GM12878 (cell line): Measurements from ENCODE around the gene KLK6. TPM values are rescaled to one million over a fixed set of nuclear protein-coding genes. Genes with fewer than 3 reads are reported as not detected.

Experiments
- ATAC-seq: fragments of 200-7000 bp; cut with Tn5 transposase; 3 replicates; pipeline ENCODE4 v1.9.1; 2020; ENCODE audit warnings: mild to moderate bottlenecking, moderate library complexity
- BruUV-seq: library from RNA; stranded (reverse); fragments of 400-500 nt; replicated peaks from 2 replicates; lab custom pipeline; 2021; lab: Mats Ljungman, UMichigan
- CTCF ChIA-PET: fragments of 300-600 bp; sonication (Branson Sonifier 250); formaldehyde crosslinking; extraction: SDS; loops from one replicate; lab custom pipeline; 2021; ENCODE audit warnings: inconsistent platforms; lab: Yijun Ruan, JAX
- POLR2A ChIA-PET: fragments of 350-600 bp; formaldehyde crosslinking; extraction: SDS; loops from one replicate; lab custom pipeline; 2021; ENCODE audit warnings: inconsistent platforms; lab: Charles Lee
- RAD21 ChIA-PET: fragments of 300-600 bp; sonication (Branson Sonifier 250); formaldehyde crosslinking; loops from one replicate; lab custom pipeline; 2023; ENCODE audit warnings: antibody characterized with exemption; ENCODE audit not compliant: unreplicated experiment; lab: Charles Lee
- SMC1A ChIA-PET: fragments of 300-600 bp; sonication (Branson Sonifier 250); formaldehyde crosslinking; loops from one replicate; lab custom pipeline; 2023; ENCODE audit not compliant: unreplicated experiment, uncharacterized antibody; lab: Charles Lee
- DNase-seq: peaks from one replicate; pipeline ENCODE4 v3.0.0-alpha.2; 2011; ENCODE audit warnings: low read depth, low spot score
- FAIRE-seq: peaks from 3 replicates; lab custom pipeline; 2011; peaks lifted over from hg19 to GRCh38; lab: Jason Lieb, UNC
- H2AFZ ChIP-seq: 2 replicates; pipeline ENCODE4 v1.6.0; 2011; ENCODE audit warnings: low read depth, low read length, control low read depth; ENCODE audit not compliant: control insufficient read depth
- H3K27ac ChIP-seq: 2 replicates; pipeline ENCODE4 v1.5.1; 2011; ENCODE audit warnings: control low read depth; ENCODE audit not compliant: control insufficient read depth, insufficient read depth
- H3K27me3 ChIP-seq, 2 experiments: replicated peaks in 1 of 2; 2 replicates each; pipeline versions ENCODE4 v1.6.0 to v1.6.1; 2011; ENCODE audit warnings: low read length in 1 of 2; ENCODE audit not compliant: control insufficient read depth in 2 of 2, insufficient read depth in 2 of 2
- H3K36me3 ChIP-seq, 2 experiments: 2 replicates each; pipeline ENCODE4 v1.5.1; 2011; ENCODE audit warnings: low read length in 1 of 2; ENCODE audit not compliant: control insufficient read depth in 2 of 2, insufficient read depth in 2 of 2
- H3K4me1 ChIP-seq: 2 replicates; pipeline ENCODE4 v1.6.1; 2011; ENCODE audit warnings: mild to moderate bottlenecking, low read length, moderate library complexity, mixed read lengths; ENCODE audit not compliant: control insufficient read depth, insufficient read depth
- H3K4me2 ChIP-seq: 2 replicates; pipeline ENCODE4 v1.6.0; 2011; ENCODE audit warnings: control low read depth; ENCODE audit not compliant: control insufficient read depth, insufficient read depth
- H3K4me3 ChIP-seq: fragments of 200-600 bp; sonication (generic); 2 replicates; pipeline ENCODE4 v1.5.1; 2016
- H3K79me2 ChIP-seq: 2 replicates; pipeline ENCODE4 v1.6.0; 2011; ENCODE audit warnings: low read length; ENCODE audit not compliant: control insufficient read depth, insufficient read depth
- H3K9ac ChIP-seq: 2 replicates; pipeline ENCODE4 v1.8.0; 2011; ENCODE audit warnings: low read length, control low read depth, mixed read lengths; ENCODE audit not compliant: control insufficient read depth, insufficient read depth
- H3K9me3 ChIP-seq: replicated peaks from 3 replicates; pipeline ENCODE4 v1.5.1; 2011; ENCODE audit warnings: mild to moderate bottlenecking, low read length; ENCODE audit not compliant: control insufficient read depth, insufficient read depth
- H4K20me1 ChIP-seq: 2 replicates; pipeline ENCODE4 v1.6.0; 2011; ENCODE audit not compliant: control insufficient read depth, insufficient read depth
- ATF7 ChIP-seq: fragments of 450-650 bp; IDR thresholded peaks from 2 replicates; pipeline ENCODE4 v1.6.1; 2016; ENCODE audit warnings: low read depth, mild to moderate bottlenecking
- CBX5 ChIP-seq: sonication (generic); IDR thresholded peaks from 2 replicates; pipeline ENCODE4 v1.6.1; 2016; ENCODE audit warnings: low read depth, moderate library complexity, mild to moderate bottlenecking, inconsistent platforms
- DPF2 ChIP-seq: fragments of 450-650 bp; IDR thresholded peaks from 2 replicates; pipeline ENCODE4 v1.6.1; 2017; ENCODE audit warnings: mild to moderate bottlenecking
- E2F8 ChIP-seq: fragments of 450-650 bp; IDR thresholded peaks from 2 replicates; pipeline ENCODE4 v1.6.1; 2018; ENCODE audit warnings: mild to moderate bottlenecking, low read depth, moderate library complexity; ENCODE audit not compliant: partially characterized antibody
- GATAD2B ChIP-seq: fragments of 450-650 bp; conservative IDR thresholded peaks from 2 replicates; pipeline ENCODE4 v1.6.1; 2017; ENCODE audit warnings: low read depth, mild to moderate bottlenecking, moderate library complexity
- ZNF274 ChIP-seq: IDR thresholded peaks from one replicate; pipeline ENCODE4 v1.8.0; 2011; ENCODE audit not compliant: insufficient read length, insufficient read depth
- WGBS: methylation state at CpG from one replicate; pipeline ENCODE4 v1.1.6; 2016; ENCODE audit warnings: low lambda C conversion rate; ENCODE audit not compliant: insufficient replicate concordance, insufficient coverage; ENCODE audit errors: missing lambda C conversion rate; 5-methylcytosine and 5-hydroxymethylcytosine counted together
- in situ Hi-C: fragments of 300-500 bp; cut with MboI; formaldehyde crosslinking; loops from 9 replicates; pipeline ENCODE4 v1.14.3; 2018; ENCODE audit warnings: mixed read lengths
- intact Hi-C: fragments of 100-400 bp; cut with micrococcal nuclease; formaldehyde crosslinking; loops from one replicate; pipeline ENCODE4 v1.14.2; 2022; ENCODE audit not compliant: unreplicated experiment
- polyA plus RNA-seq, 11 experiments: library from polyadenylated mRNA; depleted of rRNA in 4 of 11; unstranded in 6 of 11; stranded (reverse) in 5 of 11; fragments of >200 nt; fragmentation: Nextera tagmentation in 4 of 11; fragmentation: Illumina TruSeq in 1 of 11; extraction: Ambion mirVana in 4 of 11; extraction: Trizol in 1 of 11; gene quantifications; 1 replicate in 1 of 11; 2 replicates in 10 of 11; pipeline versions ENCODE4 v1.2.1 to v1.2.3, GENCODE V29; 2011 to 2016; ENCODE audit warnings: inconsistent platforms in 2 of 11, missing spikeins in 2 of 11, low read depth in 1 of 11
- total RNA-seq, 4 experiments: library from RNA; depleted of rRNA in 3 of 4; stranded (reverse); fragments of >200 nt in 3 of 4; fragmentation: Illumina TruSeq in 1 of 4; extraction: Trizol in 1 of 4; gene quantifications; 2 replicates each; pipeline versions ENCODE4 v1.2.1 to v1.2.3, GENCODE V29; 2013 to 2021

Gene KLK6
- total and polyA plus RNA-seq, 10 of the 15 experiments (the other 5 are each of a cell fraction or from before 2014, with no cell fraction given), result not detected

GRCh38 chr19:51009061-51009891 lies 39.9 kb upstream of the KLK6 start:
- DNase-seq, result no peak
- RAD21 ChIA-PET, result no interaction called here
- no peak overlapping the region for H3K27ac ChIP-seq
- in situ Hi-C loops, result no loop called here
- no peak for TF ChIP-seq DPF2
- TF ChIP-seq CBX5, result no peak
- TF ChIP-seq ZNF274, result no peak
- no peak for TF ChIP-seq GATAD2B
- no peak for TF ChIP-seq ATF7
- TF ChIP-seq E2F8, result no peak
- TF ChIP-seq, all 136 proteins: peak for 0
- H3K36me3 ChIP-seq, result no peaks in the 10 kb centered on the region
- intact Hi-C loops, result no loop called here
- no peaks in the 10 kb centered on the region for H3K4me1 ChIP-seq
- 22% methylated on average over 18 of the region's 19 CpGs for WGBS
- ATAC-seq (no peak), FAIRE-seq (no peak)
- POLR2A ChIA-PET, result no interaction called here
- no peaks in the 10 kb centered on the region for H4K20me1 ChIP-seq
- H3K9ac ChIP-seq, result no peak overlapping the region
- H3K4me3 ChIP-seq, result no peak overlapping the region
- BruUV-seq, result no TSS peak
- H3K79me2 ChIP-seq, result no peaks in the 10 kb centered on the region
- H3K9me3 ChIP-seq, result no peaks in the 10 kb centered on the region
- no peak overlapping the region for H3K4me2 ChIP-seq
- CTCF ChIA-PET, result no interaction called here
- SMC1A ChIA-PET, result no interaction called here
- H2AFZ ChIP-seq, result no peak overlapping the region
- H3K27me3 ChIP-seq, result no peaks in the 10 kb centered on the region
